Pons (tissue), 1 donor: ENCODE measurements around the gene MORC1.

Experiments used
- DNase-seq: peaks from one replicate; pipeline ENCODE4 v3.0.0-alpha.2; 2016; ENCODE audit warnings: low spot score

MORC1 gene

GRCh38 chr3:108936924-108937689 lies 180.8 kb downstream of the MORC1 start:
- DNase-seq, result no peak

GRCh38 chr3:108931035-108931434 lies 186.9 kb downstream of the MORC1 start:
- DNase-seq, result no peak

- no peak for DNase-seq
Measured at GRCh38 chr3:108918866-108919265, 199.1 kb downstream of the MORC1 start.

- DNase-seq, result peak; percentile 69
Measured at GRCh38 chr3:108914774-108915641, 202.9 kb downstream of the MORC1 start.

GRCh38 chr3:108909799-108910198 lies 208.1 kb downstream of the MORC1 start:
- no peak for DNase-seq
